Keratinocyte (primary cell): Measurements from ENCODE around the gene KMT2B. TPM values are rescaled to one million over a fixed set of nuclear protein-coding genes. Genes with fewer than 3 reads are reported as not detected.

ENCODE experiments used
- DNase-seq: peaks from one replicate; pipeline ENCODE4 v3.0.0-alpha.2; 2011; ENCODE audit warnings: low read depth, missing footprints, low spot score
- FAIRE-seq: peaks from 2 replicates; lab custom pipeline; 2011; peaks lifted over from hg19 to GRCh38; lab: Jason Lieb, UNC
- H2AFZ ChIP-seq: 2 replicates; pipeline ENCODE4 v1.6.0; 2012; ENCODE audit warnings: low read length, control low read depth, inconsistent platforms; ENCODE audit not compliant: control insufficient read depth
- H3K27ac ChIP-seq: 2 replicates; pipeline ENCODE4 v1.5.1; 2011; ENCODE audit warnings: low read length; ENCODE audit not compliant: control insufficient read depth, insufficient read depth
- H3K27me3 ChIP-seq: 3 replicates; pipeline ENCODE4 v1.6.0; 2011; ENCODE audit warnings: low read length; ENCODE audit not compliant: control insufficient read depth, insufficient read depth; ENCODE audit errors: extremely low read depth
- H3K36me3 ChIP-seq, 2 experiments: 2 replicates in 1 of 2; 3 replicates in 1 of 2; pipeline ENCODE4 v1.5.1; 2011; ENCODE audit warnings: low read length in 2 of 2, mild to moderate bottlenecking in 1 of 2; ENCODE audit not compliant: control insufficient read depth in 2 of 2, insufficient read depth in 2 of 2; ENCODE audit errors: extremely low read depth in 1 of 2
- H3K4me1 ChIP-seq: 3 replicates; pipeline ENCODE4 v1.5.1; 2011; ENCODE audit warnings: low read length; ENCODE audit not compliant: control insufficient read depth, insufficient read depth; ENCODE audit errors: extremely low read depth
- H3K4me2 ChIP-seq: 3 replicates; pipeline ENCODE4 v1.6.0; 2011; ENCODE audit warnings: low read depth, low read length; ENCODE audit not compliant: control insufficient read depth, insufficient read depth; ENCODE audit errors: extremely low read depth
- H3K4me3 ChIP-seq, 3 experiments: fragments of 200-600 bp in 1 of 3; sonication (generic) in 1 of 3; 2 replicates in 2 of 3; 3 replicates in 1 of 3; pipeline ENCODE4 v1.5.1; 2011 to 2016; ENCODE audit warnings: low read length in 3 of 3, mild to moderate bottlenecking in 3 of 3, control low read depth in 2 of 3, inconsistent platforms in 1 of 3, low read depth in 1 of 3, mixed read lengths in 1 of 3, mixed run types in 1 of 3, moderate library complexity in 1 of 3; ENCODE audit not compliant: control insufficient read depth in 2 of 3, insufficient read depth in 2 of 3; ENCODE audit errors: extremely low read depth in 1 of 3
- H3K79me2 ChIP-seq: 2 replicates; pipeline ENCODE4 v1.6.0; 2012; ENCODE audit warnings: low read length; ENCODE audit not compliant: control insufficient read depth, insufficient read depth
- H3K9ac ChIP-seq: 3 replicates; pipeline ENCODE4 v1.6.0; 2011; ENCODE audit warnings: low read length; ENCODE audit not compliant: control insufficient read depth, insufficient read depth; ENCODE audit errors: extremely low read depth
- H3K9me1 ChIP-seq: 3 replicates; pipeline ENCODE4 v1.6.0; 2011; ENCODE audit warnings: low read length; ENCODE audit not compliant: control insufficient read depth, insufficient read depth; ENCODE audit errors: extremely low read depth
- H3K9me3 ChIP-seq: 2 replicates; pipeline ENCODE4 v1.5.1; 2012; ENCODE audit warnings: low read depth, low read length; ENCODE audit not compliant: control insufficient read depth
- H4K20me1 ChIP-seq: 3 replicates; pipeline ENCODE4 v1.6.0; 2011; ENCODE audit warnings: low read length; ENCODE audit not compliant: control insufficient read depth, insufficient read depth; ENCODE audit errors: extremely low read depth
- EZH2 ChIP-seq: IDR thresholded peaks from one replicate; pipeline ENCODE4 v1.6.1; 2012; ENCODE audit warnings: inconsistent platforms, mild to moderate bottlenecking, low read length, moderate library complexity
- dilution Hi-C: fragments of 300-500 bp; cut with MboI; formaldehyde crosslinking; loops from one replicate; pipeline ENCODE4 v1.7.0; 2020; ENCODE audit warnings: low sequenced_read_pairs; ENCODE audit not compliant: extremely low pct_ligation_motif_present
- polyA plus RNA-seq, 5 experiments: library from polyadenylated mRNA; depleted of rRNA in 3 of 5; stranded (reverse) in 3 of 5; stranded (forward) in 1 of 5; unstranded in 1 of 5; fragments of >200 nt; gene quantifications; 1 replicate in 1 of 5; 2 replicates in 3 of 5; 3 replicates in 1 of 5; pipeline versions ENCODE4 v1.2.1 to v1.2.3, GENCODE V29; 2011 to 2012; ENCODE audit warnings: missing spikeins in 2 of 5, low read depth in 1 of 5, low replicate concordance in 1 of 5
- TF ChIP-seq, protein P1 (sequence below), 3 experiments: IDR thresholded peaks in 1 of 3; conservative IDR thresholded peaks in 1 of 3; optimal IDR thresholded peaks in 1 of 3; 2 replicates in 2 of 3; 3 replicates in 1 of 3; pipeline versions ENCODE3 to v1.5.1; 2011; ENCODE audit warnings: low read length in 3 of 3, mild to moderate bottlenecking in 3 of 3, moderate library complexity in 2 of 3, control low read depth in 1 of 3, inconsistent platforms in 1 of 3; ENCODE audit not compliant: insufficient read depth in 2 of 3; ENCODE audit errors: extremely low read depth in 1 of 3

Gene KMT2B
- polyA plus RNA-seq, 1 donor (not counting 4 experiments of a cell fraction or from before 2014, with no cell fraction given): 7.7 TPM

DNA sequence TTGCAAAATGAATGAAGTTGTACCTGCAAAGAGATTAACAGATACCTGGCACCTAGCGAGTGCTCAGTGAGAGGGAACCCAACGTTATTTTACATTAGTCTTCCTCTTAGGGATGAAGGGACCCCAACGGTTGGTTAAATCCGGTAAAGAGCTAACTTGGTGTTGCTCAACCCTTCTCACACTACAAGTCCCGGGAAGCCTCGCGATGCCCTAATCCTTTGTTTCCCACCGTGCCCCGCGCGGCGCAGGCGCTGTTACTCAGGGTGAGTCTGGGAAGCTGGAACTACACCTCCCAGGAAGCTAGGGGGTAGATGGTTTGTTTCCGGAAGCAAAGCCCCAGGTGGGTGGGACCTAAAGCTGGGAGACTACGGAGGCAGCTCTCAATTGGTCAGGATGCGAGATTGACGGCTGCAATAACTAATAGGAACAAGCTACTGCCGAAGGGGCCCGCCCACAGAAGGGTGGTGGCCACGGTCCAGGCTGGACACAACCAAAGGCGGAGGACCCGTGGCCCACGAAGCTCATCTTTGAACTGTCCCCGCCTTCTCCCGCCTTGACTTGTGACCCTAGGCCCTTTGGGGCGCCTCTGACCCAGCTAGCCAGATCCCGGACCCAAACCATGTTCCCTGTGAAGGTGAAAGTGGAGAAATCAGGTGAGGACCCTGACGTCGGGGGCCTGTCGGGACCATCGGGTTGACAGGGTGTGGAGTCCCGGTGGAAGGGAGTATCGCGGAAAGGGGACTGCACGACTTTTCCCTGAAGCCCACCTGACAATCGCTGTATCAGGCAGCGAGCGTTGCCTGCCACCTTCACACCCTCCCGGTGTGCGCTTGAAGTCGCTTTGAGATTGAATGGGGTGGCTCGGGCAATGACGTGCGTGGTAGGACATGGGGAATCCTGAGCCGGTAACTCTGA lies 30.6 kb downstream of the KMT2B start, which contains the start of gene LIN37:
LIN37 (plus strand) TSS at position 471 of the 915 bp plus-strand sequence; CDS start at position 620, 149 bp downstream.
- Histone ChIP-seq H4K20me1 (no peaks in the 10 kb centered on the region), H3K9ac (peak within 1 kb of the TSS; percentile 97), H3K4me3 (peak within 1 kb of the TSS; percentile 89 to 100 (median 98)), H2AFZ (peak within 1 kb of the TSS; percentile 92), H3K4me2 (peak within 1 kb of the TSS; percentile 95), H3K4me1 (peaks cover 25% of the 10 kb centered on the region), H3K27ac (peak within 1 kb of the TSS; percentile 91), H3K9me1 (no peaks in the 10 kb centered on the region), H3K79me2 (peaks cover 30% of the 10 kb centered on the region), H3K36me3 (peaks cover 11 to 14% of the 10 kb centered on the region in 2 experiments), H3K9me3 (no peaks in the 10 kb centered on the region), H3K27me3 (no peaks in the 10 kb centered on the region)
- dilution Hi-C loops: no loop called here
- TF ChIP-seq, protein P1, sequence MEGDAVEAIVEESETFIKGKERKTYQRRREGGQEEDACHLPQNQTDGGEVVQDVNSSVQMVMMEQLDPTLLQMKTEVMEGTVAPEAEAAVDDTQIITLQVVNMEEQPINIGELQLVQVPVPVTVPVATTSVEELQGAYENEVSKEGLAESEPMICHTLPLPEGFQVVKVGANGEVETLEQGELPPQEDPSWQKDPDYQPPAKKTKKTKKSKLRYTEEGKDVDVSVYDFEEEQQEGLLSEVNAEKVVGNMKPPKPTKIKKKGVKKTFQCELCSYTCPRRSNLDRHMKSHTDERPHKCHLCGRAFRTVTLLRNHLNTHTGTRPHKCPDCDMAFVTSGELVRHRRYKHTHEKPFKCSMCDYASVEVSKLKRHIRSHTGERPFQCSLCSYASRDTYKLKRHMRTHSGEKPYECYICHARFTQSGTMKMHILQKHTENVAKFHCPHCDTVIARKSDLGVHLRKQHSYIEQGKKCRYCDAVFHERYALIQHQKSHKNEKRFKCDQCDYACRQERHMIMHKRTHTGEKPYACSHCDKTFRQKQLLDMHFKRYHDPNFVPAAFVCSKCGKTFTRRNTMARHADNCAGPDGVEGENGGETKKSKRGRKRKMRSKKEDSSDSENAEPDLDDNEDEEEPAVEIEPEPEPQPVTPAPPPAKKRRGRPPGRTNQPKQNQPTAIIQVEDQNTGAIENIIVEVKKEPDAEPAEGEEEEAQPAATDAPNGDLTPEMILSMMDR (optimal IDR thresholded peaks at IDR 0.05 in 1 of 3, IDR thresholded peaks at IDR 0.05 in 1 of 3, conservative IDR thresholded peaks at IDR 0.05 in 1 of 3; ENCODE audit: extremely low read depth in 1 of 3, insufficient read depth in 2 of 3, low read length in 3 of 3): no peak
- TF ChIP-seq EZH2: no peak
- DNase-seq: peak; percentile 98
- peak; percentile 84 for FAIRE-seq

DNA sequence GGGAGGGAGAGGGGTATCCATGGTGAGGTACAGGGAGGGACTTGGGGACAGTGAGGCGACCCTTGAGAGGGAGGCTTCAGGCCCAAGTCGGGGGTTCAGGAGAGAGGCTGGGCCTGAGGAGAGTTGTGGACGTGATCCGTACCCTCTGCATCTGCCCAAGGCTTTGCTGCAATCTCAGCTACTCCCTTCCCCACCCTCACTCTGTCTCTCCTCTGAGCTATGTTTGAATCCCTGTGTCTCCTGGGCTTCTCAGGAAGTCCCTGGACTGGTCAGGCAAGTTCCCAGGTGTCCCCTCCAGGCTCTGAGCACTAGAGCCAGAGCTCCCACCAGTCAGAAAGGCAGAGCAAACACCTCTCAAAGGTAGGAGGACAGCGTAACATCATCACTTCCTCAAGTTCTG lies 32.4 kb downstream of the KMT2B start:
- no peak overlapping the region for H3K4me2 ChIP-seq

More for the DNA sequence above, 32.4 kb downstream of the KMT2B start:
- peaks cover 13 to 23% of the 10 kb centered on the region in 2 experiments for H3K36me3 ChIP-seq
- H3K9me1 ChIP-seq: no peaks in the 10 kb centered on the region
- no peaks in the 10 kb centered on the region for H3K9me3 ChIP-seq
- H3K9ac ChIP-seq: no peak overlapping the region
- H3K4me3 ChIP-seq: no peak overlapping the region
- peaks cover 21% of the 10 kb centered on the region for H3K4me1 ChIP-seq
- FAIRE-seq: no peak
- dilution Hi-C loops: no loop called here
- no peak overlapping the region for H2AFZ ChIP-seq
- no peaks in the 10 kb centered on the region for H4K20me1 ChIP-seq
- TF ChIP-seq, protein P1 (optimal IDR thresholded peaks at IDR 0.05 in 1 of 3, IDR thresholded peaks at IDR 0.05 in 1 of 3, conservative IDR thresholded peaks at IDR 0.05 in 1 of 3; ENCODE audit: extremely low read depth in 1 of 3, insufficient read depth in 2 of 3, low read length in 3 of 3): no peak
- TF ChIP-seq EZH2: no peak
- H3K27ac ChIP-seq: no peak overlapping the region
- peaks cover 28% of the 10 kb centered on the region for H3K79me2 ChIP-seq
- no peak for DNase-seq
- no peaks in the 10 kb centered on the region for H3K27me3 ChIP-seq
